KOPT-K1 (cell line): ENCODE data around the gene SFXN3.

Source experiments
- H3K27ac ChIP-seq: fragments of 200-600 bp; sonication (generic); 2 replicates; pipeline ENCODE4 v1.5.1; 2016; ENCODE audit warnings: antibody characterized with exemption, mild to moderate bottlenecking, low read depth, low read length; ENCODE audit not compliant: poor library complexity, severe bottlenecking
- H3K36me3 ChIP-seq: fragments of 200-600 bp; sonication (generic); 2 replicates; pipeline ENCODE4 v1.5.1; 2017; ENCODE audit warnings: antibody characterized with exemption, mild to moderate bottlenecking, low read length, moderate library complexity; ENCODE audit not compliant: insufficient read depth
- H3K9me3 ChIP-seq: fragments of 200-600 bp; sonication (generic); 2 replicates; pipeline ENCODE4 v1.5.1; 2017; ENCODE audit warnings: antibody characterized with exemption, low read length, mild to moderate bottlenecking; ENCODE audit not compliant: insufficient read depth, poor library complexity, severe bottlenecking

SFXN3 gene, protein sequence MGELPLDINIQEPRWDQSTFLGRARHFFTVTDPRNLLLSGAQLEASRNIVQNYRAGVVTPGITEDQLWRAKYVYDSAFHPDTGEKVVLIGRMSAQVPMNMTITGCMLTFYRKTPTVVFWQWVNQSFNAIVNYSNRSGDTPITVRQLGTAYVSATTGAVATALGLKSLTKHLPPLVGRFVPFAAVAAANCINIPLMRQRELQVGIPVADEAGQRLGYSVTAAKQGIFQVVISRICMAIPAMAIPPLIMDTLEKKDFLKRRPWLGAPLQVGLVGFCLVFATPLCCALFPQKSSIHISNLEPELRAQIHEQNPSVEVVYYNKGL

DNA sequence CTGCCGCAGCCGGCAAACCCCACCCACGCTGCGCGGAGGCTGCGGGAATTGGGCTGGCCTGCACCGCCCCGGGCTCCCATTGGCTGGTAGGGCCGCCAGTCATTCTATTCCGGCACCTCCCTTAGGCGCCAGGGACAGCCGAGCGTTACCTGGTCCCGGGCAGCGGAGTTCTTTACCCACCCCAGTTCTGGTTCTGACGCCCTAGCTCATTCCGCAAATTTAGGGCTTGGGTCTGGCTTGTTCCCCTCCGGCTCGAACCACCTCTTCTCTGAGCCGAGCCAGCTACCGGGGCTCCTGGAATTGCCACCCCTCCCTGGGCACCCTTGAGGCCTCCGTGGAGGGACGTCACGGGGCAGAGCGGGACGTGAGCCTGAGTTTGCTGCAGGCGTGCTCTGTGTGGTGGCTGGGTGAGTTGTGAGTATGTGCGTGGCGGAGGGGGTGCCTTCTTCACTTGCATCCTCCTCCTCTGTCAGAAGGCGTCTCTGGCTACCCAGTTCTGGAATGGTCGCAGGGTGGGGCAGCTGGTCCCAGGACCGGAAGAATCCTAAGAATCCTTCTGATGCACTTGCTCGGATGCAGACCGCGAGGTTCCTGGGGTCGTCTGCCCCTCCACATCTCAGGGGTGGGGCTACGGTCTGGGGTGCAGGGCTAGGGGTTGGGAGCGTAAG lies at the start of gene SFXN3, which contains the start of gene PDZD7:
Gene SFXN3 (plus strand): TSS at position 107 of the 668 bp plus-strand sequence. CDS start 3,461 bp downstream, outside the sequence.
Gene PDZD7 (minus strand): TSS at position 2 of the 668 bp plus-strand sequence. CDS start 910 bp downstream, outside the sequence.
- Histone ChIP-seq H3K36me3 (no peaks in the 10 kb centered on the region), H3K9me3 (no peaks in the 10 kb centered on the region), H3K27ac (no peak within 1 kb of the TSS)

DNA sequence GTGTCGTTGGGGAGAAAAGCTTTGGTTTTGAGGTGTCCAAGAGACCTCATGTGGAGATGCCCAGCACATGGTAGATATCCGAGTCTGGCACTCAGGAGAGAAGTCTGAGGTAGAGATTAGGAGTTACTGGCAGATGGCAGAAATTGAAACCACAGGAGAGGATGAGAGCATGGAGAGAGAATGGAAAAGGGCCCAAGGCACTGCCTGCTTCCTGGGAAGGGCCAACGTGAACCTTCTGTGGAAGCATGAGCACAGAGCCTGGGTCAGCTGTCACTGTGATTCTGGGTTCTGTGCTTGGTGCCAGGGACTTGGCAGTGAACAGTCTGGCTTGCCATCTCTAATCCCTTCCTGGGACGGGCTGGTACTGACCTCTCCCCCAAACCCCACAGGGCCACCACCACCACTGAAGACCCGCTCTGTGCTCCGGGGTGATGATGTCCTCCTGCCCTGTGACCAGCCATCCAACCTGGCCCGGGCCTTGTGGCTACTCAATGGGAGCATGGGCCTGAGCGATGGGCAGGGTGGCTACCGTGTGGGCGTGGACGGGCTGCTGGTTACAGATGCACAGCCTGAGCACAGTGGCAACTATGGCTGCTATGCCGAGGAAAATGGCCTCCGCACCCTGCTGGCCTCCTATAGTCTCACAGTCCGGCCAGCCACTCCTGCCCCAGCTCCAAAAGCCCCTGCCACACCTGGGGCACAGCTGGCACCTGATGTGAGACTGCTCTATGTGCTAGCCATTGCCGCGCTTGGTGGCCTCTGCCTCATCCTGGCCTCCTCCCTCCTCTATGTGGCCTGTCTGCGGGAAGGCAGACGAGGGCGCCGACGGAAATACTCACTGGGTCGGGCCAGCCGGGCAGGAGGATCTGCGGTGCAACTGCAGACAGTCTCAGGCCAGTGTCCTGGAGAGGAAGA lies 47.9 kb upstream of the SFXN3 start:
- Histone ChIP-seq H3K9me3 (no peaks in the 10 kb centered on the region), H3K27ac (no peak overlapping the region), H3K36me3 (peaks cover 42% of the 10 kb centered on the region; the same call in 1 of the 2 replicates)

DNA sequence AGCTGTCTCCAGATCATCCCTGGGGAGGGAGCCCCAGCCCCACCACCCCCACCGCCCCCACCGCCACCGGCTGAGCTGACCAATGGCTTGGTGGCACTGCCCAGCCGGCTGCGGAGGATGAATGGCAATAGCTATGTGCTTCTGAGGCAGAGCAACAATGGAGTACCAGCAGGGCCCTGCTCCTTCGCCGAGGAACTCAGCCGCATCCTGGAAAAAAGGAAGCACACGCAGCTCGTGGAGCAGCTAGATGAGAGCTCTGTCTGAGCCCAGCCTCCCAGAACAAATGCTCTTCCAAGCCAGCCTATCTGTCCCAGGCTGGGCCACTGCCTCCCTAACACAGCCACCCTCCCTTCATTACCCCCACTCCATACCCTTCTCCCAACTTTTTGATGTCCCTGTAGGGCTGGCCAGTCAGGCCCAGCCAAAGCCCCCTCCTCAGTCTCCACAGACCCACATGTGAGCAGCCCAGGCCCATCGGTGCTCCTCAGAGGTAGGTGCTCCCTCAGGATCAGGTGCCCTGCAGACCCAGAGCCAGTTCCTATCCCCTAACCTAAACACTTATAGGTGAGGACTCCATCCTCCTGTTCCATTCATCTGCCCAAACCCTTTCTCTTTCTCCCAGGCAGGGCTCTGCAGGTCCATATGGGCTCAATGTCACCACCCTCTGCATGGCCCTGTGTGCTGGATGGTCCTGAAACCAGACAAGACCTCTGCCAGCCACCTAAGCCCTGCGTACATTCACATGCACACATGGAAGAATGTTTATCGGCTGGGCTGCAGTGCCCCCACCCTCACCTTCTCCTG lies 47.0 kb upstream of the SFXN3 start:
- H3K9me3 ChIP-seq = no peaks in the 10 kb centered on the region
- peaks cover 49% of the 10 kb centered on the region for H3K36me3 ChIP-seq
- H3K27ac ChIP-seq = no peak overlapping the region

DNA sequence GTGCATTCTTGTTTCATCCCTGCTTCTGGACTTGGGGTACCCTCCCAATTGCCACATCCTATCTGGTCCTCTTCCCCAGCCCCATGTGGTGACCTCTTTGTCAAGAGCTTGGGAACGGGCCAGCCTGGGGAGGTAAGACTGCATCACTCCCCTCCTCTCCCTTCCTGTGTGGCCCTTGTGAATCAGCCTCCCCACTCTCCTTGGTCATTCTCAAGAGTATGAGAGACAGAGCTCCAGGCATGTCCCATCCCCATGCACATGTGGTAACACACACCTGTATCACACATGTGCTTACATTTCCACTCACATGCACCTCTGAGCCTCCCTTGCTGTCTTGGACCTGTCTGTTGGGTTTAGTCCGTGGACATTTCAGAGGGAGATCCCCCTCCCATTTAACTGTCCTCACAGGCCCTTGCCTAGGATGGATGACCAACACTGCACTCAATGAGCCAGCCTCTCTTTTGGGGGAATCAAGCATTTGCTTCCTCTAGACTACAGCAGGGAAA lies 46.3 kb upstream of the SFXN3 start:
- no peak overlapping the region for H3K27ac ChIP-seq
- H3K36me3 ChIP-seq = peaks cover 55% of the 10 kb centered on the region
- H3K9me3 ChIP-seq = no peaks in the 10 kb centered on the region

DNA sequence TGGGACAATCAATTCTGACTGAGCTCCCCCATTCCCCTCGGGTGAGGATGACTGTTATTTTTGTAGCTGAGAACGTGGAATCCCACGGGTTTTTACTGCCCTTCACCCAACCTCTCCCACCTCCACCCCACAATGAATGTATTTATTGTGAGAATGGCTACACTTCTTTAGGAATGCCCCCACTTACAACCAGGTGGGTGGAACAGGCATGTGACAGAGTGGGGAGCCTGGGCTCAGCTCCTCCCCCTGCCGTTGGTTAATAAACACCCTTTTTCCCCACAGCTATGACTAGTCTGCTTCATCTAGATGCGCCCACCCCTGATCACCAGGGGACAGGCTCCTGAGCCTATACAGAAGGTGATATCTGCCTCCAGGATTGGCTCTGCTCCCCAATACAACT lies 45.7 kb upstream of the SFXN3 start:
- no peak overlapping the region for H3K27ac ChIP-seq
- H3K36me3 ChIP-seq = peaks cover 55% of the 10 kb centered on the region

DNA sequence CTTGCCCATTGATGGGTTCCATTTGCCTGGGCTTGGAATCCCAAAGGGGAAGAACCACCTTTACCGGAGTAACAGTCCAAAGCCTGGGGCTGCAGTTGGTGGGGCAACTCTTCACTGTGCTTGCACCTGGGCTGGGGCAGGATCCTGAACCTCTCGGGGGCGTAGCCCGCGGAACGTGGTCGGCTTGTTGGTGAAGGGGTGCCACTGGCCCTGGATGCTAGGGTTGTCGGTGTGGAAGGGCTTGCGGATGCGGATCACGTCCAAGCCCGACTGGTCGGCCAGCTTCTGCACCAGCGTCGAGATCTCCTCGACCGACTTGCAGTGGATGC lies 44.4 kb upstream of the SFXN3 start:
- peak overlapping the region; percentile 82 for H3K27ac ChIP-seq
- H3K36me3 ChIP-seq = peaks cover 55% of the 10 kb centered on the region
- H3K9me3 ChIP-seq = no peaks in the 10 kb centered on the region

More for the DNA sequence above, 45.7 kb upstream of the SFXN3 start:
- no peaks in the 10 kb centered on the region for H3K9me3 ChIP-seq

DNA sequence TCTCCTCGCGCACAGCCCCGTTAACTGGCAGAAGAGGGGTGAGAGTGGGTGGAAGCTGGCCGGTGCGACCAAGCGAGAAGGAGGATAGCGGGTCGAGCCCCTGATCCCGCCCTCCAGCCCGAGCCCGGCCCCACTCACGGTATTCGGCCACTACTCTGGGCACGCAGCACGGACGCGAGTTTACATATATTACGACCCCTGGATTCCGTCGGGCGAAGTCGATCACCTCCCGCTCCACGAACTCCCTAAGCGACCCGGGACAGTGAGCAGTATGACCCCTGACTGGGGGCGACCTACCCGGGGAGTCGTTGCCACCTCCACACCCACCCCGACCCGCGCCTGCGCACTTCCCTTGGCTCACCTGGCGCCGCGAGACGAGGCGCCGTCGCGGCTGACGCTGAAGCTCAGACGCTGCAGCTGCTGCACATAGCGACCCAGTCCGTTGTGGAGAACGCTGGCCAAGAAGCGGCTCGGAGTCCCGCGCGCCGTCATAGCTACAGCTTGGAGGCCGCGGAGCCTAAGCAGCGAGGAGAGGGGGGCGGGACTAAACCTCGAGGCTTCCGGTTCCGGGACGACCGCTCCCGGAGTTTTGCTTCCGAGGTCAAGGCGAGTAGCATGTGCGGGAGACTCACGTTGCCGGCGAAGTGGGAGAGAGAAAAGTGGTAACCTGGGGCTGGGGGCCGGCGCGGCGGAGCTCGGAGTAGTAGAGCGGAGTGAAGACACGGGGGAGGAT lies 43.9 kb upstream of the SFXN3 start, which contains the start of the genes MRPL43 and TWNK:
Gene MRPL43 (minus strand): TSS at position 546 of the 733 bp plus-strand sequence. CDS start 54 bp downstream, at position 492.
Gene TWNK (plus strand): TSS at position 592 of the 733 bp plus-strand sequence. CDS start 668 bp downstream, outside the sequence.
- Histone ChIP-seq H3K9me3 (no peaks in the 10 kb centered on the region), H3K27ac (peak within 1 kb of the TSS; percentile 82), H3K36me3 (peaks cover 55% of the 10 kb centered on the region)

DNA sequence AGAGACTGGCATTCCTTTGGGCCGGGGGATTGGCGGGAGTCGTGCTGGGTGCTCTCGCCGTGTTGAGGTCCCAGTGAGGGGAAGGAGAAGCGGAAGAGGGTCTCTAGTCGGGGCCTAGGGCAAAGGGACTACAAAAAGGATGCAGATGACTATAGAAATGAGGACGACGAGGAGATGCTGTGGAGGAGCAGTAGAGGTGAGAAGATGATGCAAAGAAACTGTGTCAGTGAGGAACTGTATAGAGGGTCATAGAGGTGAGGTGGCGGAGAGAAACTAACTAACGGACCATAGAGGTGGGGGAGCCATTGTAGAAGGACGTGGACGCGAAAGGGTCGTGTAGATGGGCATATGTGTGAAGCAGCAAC lies 43.4 kb upstream of the SFXN3 start:
- Histone ChIP-seq H3K27ac (peak overlapping the region; percentile 82), H3K9me3 (no peaks in the 10 kb centered on the region), H3K36me3 (peaks cover 57% of the 10 kb centered on the region)

DNA sequence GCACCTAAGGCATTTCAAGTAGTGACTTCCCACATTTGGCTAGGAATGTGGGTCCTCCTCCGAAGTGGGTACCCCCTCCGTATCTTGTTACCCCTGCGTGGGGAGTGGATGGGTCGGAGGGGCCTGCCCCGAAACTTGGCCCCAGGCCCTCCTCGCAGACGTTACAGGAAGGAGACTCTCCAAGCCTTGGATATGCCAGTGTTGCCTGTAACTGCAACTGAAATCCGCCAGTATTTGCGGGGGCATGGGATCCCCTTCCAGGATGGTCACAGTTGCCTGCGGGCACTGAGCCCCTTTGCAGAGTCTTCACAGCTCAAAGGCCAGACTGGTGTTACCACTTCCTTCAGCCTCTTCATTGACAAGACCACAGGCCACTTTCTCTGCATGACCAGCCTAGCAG lies 42.9 kb upstream of the SFXN3 start:
- H3K27ac ChIP-seq = peak overlapping the region; percentile 82
- H3K36me3 ChIP-seq = peaks cover 57% of the 10 kb centered on the region
- H3K9me3 ChIP-seq = no peaks in the 10 kb centered on the region

DNA sequence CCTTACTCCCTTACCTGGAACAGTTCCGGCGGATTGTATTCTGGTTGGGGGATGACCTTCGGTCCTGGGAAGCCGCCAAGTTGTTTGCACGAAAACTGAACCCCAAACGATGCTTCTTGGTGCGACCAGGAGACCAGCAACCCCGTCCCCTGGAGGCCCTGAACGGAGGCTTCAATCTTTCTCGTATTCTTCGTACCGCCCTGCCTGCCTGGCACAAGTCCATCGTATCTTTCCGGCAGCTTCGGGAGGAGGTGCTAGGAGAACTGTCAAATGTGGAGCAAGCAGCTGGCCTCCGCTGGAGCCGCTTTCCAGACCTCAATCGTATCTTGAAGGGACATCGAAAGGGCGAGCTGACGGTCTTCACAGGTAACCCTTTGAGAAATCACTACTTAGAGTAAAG lies 41.9 kb upstream of the SFXN3 start:
- H3K36me3 ChIP-seq = peaks cover 64% of the 10 kb centered on the region
- no peak overlapping the region for H3K27ac ChIP-seq
- H3K9me3 ChIP-seq = no peaks in the 10 kb centered on the region

DNA sequence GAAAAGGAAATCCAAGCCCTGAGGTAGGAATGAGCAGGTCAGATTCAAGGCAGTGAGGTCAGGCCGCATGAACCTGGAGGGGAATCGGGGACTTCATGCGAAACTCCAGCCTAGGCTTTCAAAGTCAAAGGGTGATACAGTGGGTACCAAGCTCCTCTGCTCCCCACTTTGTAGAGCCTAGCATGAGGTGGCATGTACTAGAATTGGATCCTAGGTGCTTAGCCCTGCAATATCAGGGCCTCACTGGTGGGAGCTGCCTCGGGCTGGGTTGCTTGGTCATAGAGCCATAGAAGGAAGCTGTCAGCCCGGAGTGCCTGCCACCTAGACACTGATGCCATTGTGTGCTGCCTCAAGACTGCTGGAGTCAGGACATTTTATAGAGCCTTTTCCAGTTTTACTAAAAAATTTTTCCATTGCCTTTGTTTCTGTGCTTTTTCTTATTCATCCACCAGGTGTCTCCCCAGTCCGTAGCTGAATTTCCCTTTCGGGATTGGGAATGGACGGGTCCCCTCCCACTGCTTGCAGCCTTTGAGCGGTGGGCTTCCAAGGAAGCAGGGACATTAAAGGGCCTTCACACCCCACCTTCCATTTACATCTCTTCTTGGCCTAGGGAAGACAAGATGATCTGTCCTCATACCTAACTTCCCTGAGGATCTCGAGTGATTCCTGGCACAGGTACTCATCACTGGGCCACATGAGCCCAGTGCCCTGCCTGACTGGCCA lies 36.9 kb upstream of the SFXN3 start:
- no peak overlapping the region for H3K27ac ChIP-seq
- no peaks in the 10 kb centered on the region for H3K9me3 ChIP-seq
- peaks cover 54% of the 10 kb centered on the region for H3K36me3 ChIP-seq

DNA sequence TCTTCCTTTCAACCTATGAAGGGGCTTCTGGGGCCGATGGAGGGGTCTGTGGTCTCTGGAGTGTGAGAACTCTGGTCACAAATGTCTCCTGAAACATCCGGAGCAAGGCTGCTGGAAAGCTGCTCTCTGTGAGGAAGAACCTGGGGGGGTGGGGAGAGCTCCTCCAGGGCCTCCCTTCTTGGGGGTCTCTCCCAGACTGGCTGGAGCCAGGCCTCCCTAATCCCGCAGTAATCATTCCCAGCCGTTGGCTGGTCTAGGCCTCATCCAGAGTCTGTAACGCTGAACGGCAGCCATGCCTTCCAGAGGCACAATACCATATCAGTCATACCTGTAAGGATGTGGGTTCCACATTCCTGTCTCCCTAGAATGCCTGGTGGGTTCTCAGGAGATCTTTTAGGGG lies 35.9 kb upstream of the SFXN3 start:
- H3K36me3 ChIP-seq = peaks cover 44% of the 10 kb centered on the region
- H3K9me3 ChIP-seq = no peaks in the 10 kb centered on the region
- no peak overlapping the region for H3K27ac ChIP-seq

DNA sequence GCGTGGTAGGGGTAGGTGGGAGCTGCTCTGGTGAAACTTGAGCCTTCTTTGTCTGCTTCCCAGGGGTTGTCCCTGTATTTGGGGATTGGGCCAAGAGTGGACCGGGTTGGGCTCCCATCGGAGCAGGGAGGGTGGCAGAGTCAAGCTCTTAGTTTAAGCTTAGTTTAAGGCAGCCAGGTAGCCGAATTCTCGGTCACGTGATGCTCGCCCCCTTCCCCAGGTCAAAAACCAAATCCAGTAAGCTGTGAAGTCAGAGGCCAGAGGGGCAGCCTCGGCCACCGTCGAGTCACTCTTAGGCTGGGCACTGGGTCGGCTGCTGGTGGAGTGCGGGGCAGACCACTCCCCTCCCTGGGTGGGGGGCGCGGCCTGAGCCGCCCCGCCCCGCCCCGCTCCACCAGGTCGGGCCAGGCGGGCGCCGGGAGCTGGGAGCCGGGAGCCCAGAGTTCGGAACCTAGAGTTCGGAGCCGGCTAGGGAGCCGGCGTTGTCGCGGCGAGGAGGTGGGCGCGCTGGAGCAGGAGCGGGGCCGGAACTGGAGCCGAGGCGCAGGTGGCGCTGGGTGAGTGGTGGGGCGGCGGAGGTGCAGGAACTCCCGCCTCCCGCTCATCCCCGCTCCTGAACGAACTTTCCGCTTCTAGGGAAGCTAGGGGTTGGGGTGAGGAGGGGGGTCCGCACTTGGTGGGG lies 34.2 kb upstream of the SFXN3 start:
- Histone ChIP-seq H3K27ac (peak overlapping the region; percentile 70), H3K36me3 (peaks cover 29% of the 10 kb centered on the region), H3K9me3 (no peaks in the 10 kb centered on the region)
